Transverse colon (tissue), 3 donors: ENCODE results near the gene ATP2B1.
"Not testable (repeated sequence)": the region's sequence is repeated elsewhere in the genome, so short reads cannot be mapped to it uniquely, and the experiment has no call there.

Experiments used
- EP300 ChIP-seq: sonication (generic); formaldehyde crosslinking; IDR thresholded peaks from one replicate; pipeline ENCODE4 v1.6.1; 2017; ENCODE audit warnings: antibody characterized with exemption, low read depth
- POLR2A ChIP-seq: fragments of 450-650 bp; IDR thresholded peaks from one replicate; pipeline ENCODE4 v1.6.1; 2016; ENCODE audit warnings: antibody characterized with exemption, mild to moderate bottlenecking, moderate library complexity
- TF ChIP-seq, protein P1 (sequence below), 5 experiments: fragments of 200-600 bp in 3 of 5; fragments of 450-650 bp in 2 of 5; sonication (generic) in 3 of 5; IDR thresholded peaks; 1 replicate in 2 of 5; 2 replicates in 3 of 5; pipeline ENCODE4 v1.5.1; 2016 to 2017; ENCODE audit warnings: antibody characterized with exemption in 5 of 5, inconsistent platforms in 3 of 5, mild to moderate bottlenecking in 2 of 5, moderate library complexity in 1 of 5

DNA sequence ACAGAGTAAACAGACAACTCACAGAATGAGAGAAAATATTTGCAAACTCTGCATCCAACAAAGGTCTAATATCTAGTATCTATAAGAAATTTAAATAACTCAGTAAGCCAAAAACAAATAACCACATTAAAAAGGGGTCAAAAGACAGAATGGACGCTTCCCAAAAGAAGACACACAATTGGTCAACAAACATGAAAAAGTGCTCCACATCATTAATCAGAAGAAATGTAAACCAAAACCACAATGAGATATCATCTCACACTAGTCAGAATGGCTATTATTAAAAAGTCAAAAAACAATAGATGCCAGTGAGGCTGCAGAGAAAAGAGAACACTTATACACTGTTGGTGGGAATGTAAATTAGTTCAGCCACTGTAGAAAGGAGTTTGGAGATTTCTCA, 49.3 kb upstream of the ATP2B1 start:
- TF ChIP-seq, protein P1, sequence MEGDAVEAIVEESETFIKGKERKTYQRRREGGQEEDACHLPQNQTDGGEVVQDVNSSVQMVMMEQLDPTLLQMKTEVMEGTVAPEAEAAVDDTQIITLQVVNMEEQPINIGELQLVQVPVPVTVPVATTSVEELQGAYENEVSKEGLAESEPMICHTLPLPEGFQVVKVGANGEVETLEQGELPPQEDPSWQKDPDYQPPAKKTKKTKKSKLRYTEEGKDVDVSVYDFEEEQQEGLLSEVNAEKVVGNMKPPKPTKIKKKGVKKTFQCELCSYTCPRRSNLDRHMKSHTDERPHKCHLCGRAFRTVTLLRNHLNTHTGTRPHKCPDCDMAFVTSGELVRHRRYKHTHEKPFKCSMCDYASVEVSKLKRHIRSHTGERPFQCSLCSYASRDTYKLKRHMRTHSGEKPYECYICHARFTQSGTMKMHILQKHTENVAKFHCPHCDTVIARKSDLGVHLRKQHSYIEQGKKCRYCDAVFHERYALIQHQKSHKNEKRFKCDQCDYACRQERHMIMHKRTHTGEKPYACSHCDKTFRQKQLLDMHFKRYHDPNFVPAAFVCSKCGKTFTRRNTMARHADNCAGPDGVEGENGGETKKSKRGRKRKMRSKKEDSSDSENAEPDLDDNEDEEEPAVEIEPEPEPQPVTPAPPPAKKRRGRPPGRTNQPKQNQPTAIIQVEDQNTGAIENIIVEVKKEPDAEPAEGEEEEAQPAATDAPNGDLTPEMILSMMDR (IDR thresholded peaks at IDR 0.05) = not testable (repeated sequence)
- not testable (repeated sequence) for TF ChIP-seq POLR2A, EP300
